ENCODE data around the gene EDRF1. TPM values are rescaled to one million over a fixed set of nuclear protein-coding genes. Genes with fewer than 3 reads are reported as not detected.

The EDRF1 gene
- total and polyA plus RNA-seq, 2 of the 8 experiments (the other 6 are each of a cell fraction or from before 2014, with no cell fraction given), result 19.9 to 37.8 TPM

DNA sequence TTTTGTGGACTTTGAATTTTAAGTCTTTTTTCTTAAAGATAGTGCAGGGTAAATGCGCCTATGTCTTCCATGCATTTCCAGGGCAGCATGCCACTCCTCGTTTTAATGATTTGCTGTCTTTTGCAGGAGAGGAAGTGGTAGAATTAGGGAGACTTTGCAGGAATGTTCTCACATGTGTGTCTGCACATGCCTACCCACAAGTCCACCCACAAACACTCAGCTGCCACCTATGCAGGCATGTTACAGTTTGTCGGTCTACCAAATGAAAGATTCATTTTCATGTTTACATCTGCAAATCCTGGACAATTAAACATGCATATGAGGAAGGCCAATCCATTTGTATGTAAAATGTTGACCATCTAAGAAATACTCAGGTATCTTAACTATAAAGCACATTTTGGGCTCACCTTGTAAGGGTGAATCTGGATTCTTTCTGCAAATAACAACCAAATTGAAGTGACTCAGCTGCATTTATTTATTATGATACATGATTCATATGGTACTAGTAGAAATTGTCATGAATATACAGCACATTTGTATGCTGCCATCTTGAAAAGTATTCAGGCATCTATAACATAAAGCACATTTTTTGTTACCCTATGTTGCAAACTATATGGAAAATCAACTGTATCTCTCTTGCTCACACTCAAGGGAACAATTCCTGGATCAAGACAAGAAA, 31.9 kb upstream of the EDRF1 start:
- H3K79me2 ChIP-seq (ENCODE audit: control insufficient read depth in 1 of 2, insufficient read depth in 2 of 2, low read length in 2 of 2), result no peaks in the 10 kb centered on the region
- POLR2A ChIA-PET (ENCODE audit: partially characterized antibody), result no interaction called here
- no peak overlapping the region for H4K91ac ChIP-seq (replicated peaks; ENCODE audit: insufficient read length, low read length)
- H2BK5ac ChIP-seq (ENCODE audit: low read depth, low read length), result no peak overlapping the region
- CTCF ChIA-PET (ENCODE audit: partially characterized antibody), result no interaction called here
- no peaks in the 10 kb centered on the region; a peak in 1 of 7 replicates for H3K27me3 ChIP-seq (replicated peaks in 1 of 4; ENCODE audit: control insufficient read depth in 3 of 4, extremely low read depth in 1 of 4, insufficient read depth in 3 of 4, low read length in 3 of 4)
- H3K4ac ChIP-seq (replicated peaks; ENCODE audit: insufficient read length, low read depth, low read length), result no peak overlapping the region
- H4K5ac ChIP-seq (ENCODE audit: insufficient read length, low read depth, low read length), result no peak overlapping the region
- no peak overlapping the region for H2AK5ac ChIP-seq (ENCODE audit: low read depth, low read length)
- no peaks in the 10 kb centered on the region for H4K20me1 ChIP-seq (replicated peaks in 1 of 2; ENCODE audit: control insufficient read depth in 1 of 2, insufficient read depth in 2 of 2, low read length in 2 of 2)
- H3K9me3 ChIP-seq (ENCODE audit: insufficient read depth in 2 of 2, low read depth in 1 of 2, low read length in 1 of 2), result no peaks in the 10 kb centered on the region
- FAIRE-seq (no peak), DNase-seq (ENCODE audit: low read depth in 1 of 2, low spot score in 2 of 2) (no peak)
- WGBS, 2 experiments (ENCODE audit: extremely low coverage in 1 of 2, insufficient coverage in 1 of 2, insufficient read length in 1 of 2, insufficient replicate concordance in 2 of 2, low coverage in 1 of 2, low lambda C conversion rate in 2 of 2, missing lambda C conversion rate in 1 of 2), result 86% methylated on average over 3 of the region's 3 CpGs; no CpG with 5 or more reads in 1 of the 2 experiments
- H3K9ac ChIP-seq (replicated peaks in 1 of 4; ENCODE audit: extremely low read depth in 1 of 4, low read depth in 3 of 4, low read length in 3 of 4), result no peak overlapping the region; a peak in 1 of 7 replicates
- H2BK15ac ChIP-seq (ENCODE audit: low read length), result no peak overlapping the region
- H3K56ac ChIP-seq (replicated peaks; ENCODE audit: insufficient read length, low read depth, low read length), result no peak overlapping the region
- H3K4me1 ChIP-seq (replicated peaks in 1 of 4; ENCODE audit: control insufficient read depth in 3 of 4, insufficient read depth in 4 of 4, low read length in 3 of 4), result no peaks in the 10 kb centered on the region
- no peak overlapping the region for H3K4me2 ChIP-seq (ENCODE audit: insufficient read depth in 1 of 2, low read depth in 2 of 2, low read length in 2 of 2)
- no peak overlapping the region for H2BK12ac ChIP-seq (ENCODE audit: low read depth, low read length)
- H2BK20ac ChIP-seq (ENCODE audit: low read length), result no peak overlapping the region
- no peak overlapping the region for H3K23ac ChIP-seq (ENCODE audit: insufficient read length)
- no peak overlapping the region for H3K27ac ChIP-seq (ENCODE audit: low read depth, low read length)
- H2BK120ac ChIP-seq (replicated peaks; ENCODE audit: low read depth, low read length), result no peak overlapping the region
- no peak overlapping the region for H3K18ac ChIP-seq (ENCODE audit: extremely low read depth, low read length)
- no peak overlapping the region for H3K4me3 ChIP-seq (ENCODE audit: extremely low read depth in 1 of 4, insufficient read depth in 2 of 4, low read depth in 3 of 4, low read length in 4 of 4)
- H3K79me1 ChIP-seq (ENCODE audit: low read depth, low read length), result no peaks in the 10 kb centered on the region
- H4K8ac ChIP-seq (ENCODE audit: extremely low read depth, insufficient read depth, low read length), result no peak overlapping the region
- no peak overlapping the region for H3K14ac ChIP-seq (ENCODE audit: insufficient read length)
- H2AFZ ChIP-seq (ENCODE audit: low read length), result no peak overlapping the region
- no peaks in the 10 kb centered on the region; a peak in 1 of 8 replicates for H3K36me3 ChIP-seq (ENCODE audit: control insufficient read depth in 2 of 4, insufficient read depth in 4 of 4, low read length in 3 of 4)
- H3K23me2 ChIP-seq (ENCODE audit: low read depth, low read length), result no peaks in the 10 kb centered on the region
- TF ChIP-seq KDM4A (IDR thresholded peaks at IDR 0.05; ENCODE audit: low read depth, low read length, severe bottlenecking) (no peak), KDM5A (IDR thresholded peaks at IDR 0.05; ENCODE audit: low read length) (no peak), TAF1 (IDR thresholded peaks at IDR 0.05; ENCODE audit: low read depth, low read length) (no peak), RAD21 (IDR thresholded peaks at IDR 0.05 in 1 of 2, conservative IDR thresholded peaks at IDR 0.05 in 1 of 2; ENCODE audit: low read depth in 2 of 2, low read length in 2 of 2) (no peak), GTF2F1 (IDR thresholded peaks at IDR 0.05; ENCODE audit: borderline replicate concordance, low read depth, low read length) (no peak), BRCA1 (IDR thresholded peaks at IDR 0.05; ENCODE audit: low read depth, low read length) (no peak), JUN (IDR thresholded peaks at IDR 0.05; ENCODE audit: low read depth, low read length) (no peak)
- TF ChIP-seq, protein P1, sequence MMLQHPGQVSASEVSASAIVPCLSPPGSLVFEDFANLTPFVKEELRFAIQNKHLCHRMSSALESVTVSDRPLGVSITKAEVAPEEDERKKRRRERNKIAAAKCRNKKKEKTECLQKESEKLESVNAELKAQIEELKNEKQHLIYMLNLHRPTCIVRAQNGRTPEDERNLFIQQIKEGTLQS (IDR thresholded peaks at IDR 0.05; ENCODE audit: insufficient read depth, low read depth, low read length), result no peak
